Memory B cell (primary cell): ENCODE measurements around the gene PRSS56.
A peak's percentile ranks its signal among the peaks of the same experiment; 100 is the strongest.

Source experiments
- ATAC-seq: fragments of 150-1000 bp; cut with Tn5 transposase; 2 replicates; pipeline ENCODE4 v1.10.0; 2021; ENCODE audit warnings: low read depth, mild to moderate bottlenecking, moderate library complexity
- DNase-seq, 2 donors: peaks; one replicate each; pipeline ENCODE4 v3.0.0; 2022; ENCODE audit warnings: low spot score in 2 of 2
- H3K27ac Mint-ChIP-seq: one replicate; pipeline ENCODE4 v1.8.0; 2022; ENCODE audit warnings: mild to moderate bottlenecking, moderate library complexity, mixed read lengths
- H3K27me3 Mint-ChIP-seq: one replicate; pipeline ENCODE4 v1.8.0; 2022; ENCODE audit warnings: mixed read lengths
- H3K36me3 Mint-ChIP-seq: one replicate; pipeline ENCODE4 v1.8.0; 2022; ENCODE audit warnings: mild to moderate bottlenecking, mixed read lengths
- H3K4me1 Mint-ChIP-seq: one replicate; pipeline ENCODE4 v1.8.0; 2022; ENCODE audit warnings: mixed read lengths
- H3K4me3 Mint-ChIP-seq: one replicate; pipeline ENCODE4 v1.8.0; 2022; ENCODE audit warnings: mild to moderate bottlenecking, moderate library complexity, mixed read lengths
- H3K9me3 Mint-ChIP-seq: one replicate; pipeline ENCODE4 v1.8.0; 2022; ENCODE audit warnings: mixed read lengths

PRSS56 gene

GRCh38 chr2:232483923-232484627 is 36.1 kb upstream of the PRSS56 start:
- no peaks in the 10 kb centered on the region for H3K36me3 Mint-ChIP-seq
- peaks cover 5% of the 10 kb centered on the region for H3K4me1 Mint-ChIP-seq
- ATAC-seq: no peak
- H3K4me3 Mint-ChIP-seq: no peak overlapping the region
- H3K27ac Mint-ChIP-seq: no peak overlapping the region
- H3K27me3 Mint-ChIP-seq: peaks cover 26% of the 10 kb centered on the region
- DNase-seq: no peak
- H3K9me3 Mint-ChIP-seq: no peaks in the 10 kb centered on the region

GRCh38 chr2:232484628-232485347 is 35.4 kb upstream of the PRSS56 start:
- ATAC-seq: no peak
- no peak overlapping the region for H3K27ac Mint-ChIP-seq
- peaks cover 5% of the 10 kb centered on the region for H3K4me1 Mint-ChIP-seq
- H3K9me3 Mint-ChIP-seq: no peaks in the 10 kb centered on the region
- no peak overlapping the region for H3K4me3 Mint-ChIP-seq
- no peak for DNase-seq
- no peaks in the 10 kb centered on the region for H3K36me3 Mint-ChIP-seq
- H3K27me3 Mint-ChIP-seq: peaks cover 32% of the 10 kb centered on the region

- H3K36me3 Mint-ChIP-seq: no peaks in the 10 kb centered on the region
- DNase-seq (no peak), ATAC-seq (no peak)
- H3K4me3 Mint-ChIP-seq: peak overlapping the region; percentile 9
- peaks cover 34% of the 10 kb centered on the region for H3K27me3 Mint-ChIP-seq
- peaks cover 5% of the 10 kb centered on the region for H3K4me1 Mint-ChIP-seq
- no peak overlapping the region for H3K27ac Mint-ChIP-seq
- H3K9me3 Mint-ChIP-seq: no peaks in the 10 kb centered on the region
Measured at GRCh38 chr2:232485348-232485756, 34.8 kb upstream of the PRSS56 start.

DNA sequence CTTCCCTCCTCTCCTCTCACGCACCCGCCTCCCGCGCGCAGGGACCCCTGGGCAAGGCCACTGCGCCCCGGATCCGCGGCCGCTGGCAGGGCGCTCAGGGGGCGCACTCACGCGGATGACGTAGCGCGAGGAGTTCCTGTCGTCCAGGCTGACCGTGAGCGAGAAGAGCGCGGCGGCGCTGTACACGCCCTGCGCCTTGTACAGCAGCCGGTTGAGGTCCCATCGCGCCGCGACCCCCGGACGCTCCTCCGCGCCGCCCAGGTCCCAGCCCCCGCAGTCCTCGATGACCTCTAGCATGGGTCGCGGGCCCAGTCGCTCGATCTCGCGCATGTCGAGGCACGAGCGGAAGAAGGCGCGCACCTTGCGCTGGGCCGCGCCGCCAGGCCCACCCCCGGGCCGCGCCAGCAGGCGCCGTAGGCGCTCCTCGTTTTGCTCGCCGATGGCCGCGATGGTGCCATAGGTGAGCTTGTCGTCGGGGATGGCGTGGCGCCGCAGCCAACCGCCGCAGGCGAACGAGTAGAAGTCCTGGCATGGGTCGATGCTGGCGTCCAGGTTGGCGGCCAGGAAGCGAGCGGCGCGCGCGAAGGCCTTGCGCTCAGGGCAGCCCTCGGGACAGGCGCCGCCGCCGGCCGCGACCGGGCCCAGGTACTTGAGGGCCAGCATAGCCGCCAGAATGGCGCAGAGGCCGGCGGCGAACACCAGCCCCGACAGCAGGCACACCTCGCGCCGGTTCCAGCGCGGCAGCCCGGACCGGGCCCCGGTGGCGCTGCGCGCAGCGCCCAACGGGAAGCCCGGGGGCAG is 34.2 kb upstream of the PRSS56 start:
- H3K36me3 Mint-ChIP-seq: no peaks in the 10 kb centered on the region
- H3K27me3 Mint-ChIP-seq: peaks cover 33% of the 10 kb centered on the region
- no peak overlapping the region for H3K4me3 Mint-ChIP-seq
- no peak overlapping the region for H3K27ac Mint-ChIP-seq
- H3K4me1 Mint-ChIP-seq: peaks cover 5% of the 10 kb centered on the region
- H3K9me3 Mint-ChIP-seq: no peaks in the 10 kb centered on the region
- ATAC-seq: no peak
- DNase-seq: no peak

DNA sequence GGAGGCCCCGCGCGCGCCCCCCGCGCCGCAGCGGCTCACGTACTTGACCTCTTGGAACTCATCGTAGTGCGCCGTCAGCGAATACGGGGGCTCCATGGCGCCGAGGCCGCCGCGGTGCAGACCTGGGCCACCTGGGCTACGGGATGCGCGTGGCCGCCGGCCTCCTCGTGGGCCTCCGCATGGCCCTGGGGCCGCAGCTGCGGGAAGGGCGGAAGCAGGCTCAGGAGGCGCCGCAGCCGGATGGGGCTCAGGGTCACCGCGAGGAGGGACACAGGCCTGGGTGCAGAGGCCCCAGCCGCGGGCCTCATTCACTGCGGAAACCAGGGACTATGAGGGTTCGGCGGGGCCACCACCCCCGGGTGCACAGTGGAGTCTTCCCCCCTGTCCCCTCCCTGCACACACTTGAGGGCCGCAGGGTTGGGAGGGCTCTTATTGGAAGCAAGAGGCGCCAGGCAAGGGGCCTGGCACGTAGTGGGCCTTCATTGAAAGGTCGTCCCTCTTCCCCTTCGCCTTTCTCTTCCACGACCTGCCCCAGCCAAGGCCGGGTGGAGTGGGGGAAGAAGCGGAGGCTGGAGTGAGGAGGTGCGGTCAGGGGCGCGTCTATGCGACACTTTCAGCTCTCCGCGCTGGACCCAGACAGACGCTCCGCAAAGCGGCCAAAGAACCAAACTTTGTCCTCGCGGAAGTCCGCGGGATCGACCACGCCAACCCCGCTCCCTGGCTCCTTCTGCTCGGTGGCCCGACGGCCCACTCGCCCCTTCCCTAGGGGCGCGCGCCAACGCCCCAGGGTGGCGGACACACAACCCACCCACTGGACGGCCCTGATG is 33.4 kb upstream of the PRSS56 start:
- Mint-ChIP-seq H3K36me3 (no peaks in the 10 kb centered on the region), H3K27ac (no peak overlapping the region), H3K4me3 (no peak overlapping the region), H3K9me3 (no peaks in the 10 kb centered on the region), H3K4me1 (peaks cover 5% of the 10 kb centered on the region), H3K27me3 (peaks cover 35% of the 10 kb centered on the region)
- DNase-seq (no peak), ATAC-seq (no peak)

DNA sequence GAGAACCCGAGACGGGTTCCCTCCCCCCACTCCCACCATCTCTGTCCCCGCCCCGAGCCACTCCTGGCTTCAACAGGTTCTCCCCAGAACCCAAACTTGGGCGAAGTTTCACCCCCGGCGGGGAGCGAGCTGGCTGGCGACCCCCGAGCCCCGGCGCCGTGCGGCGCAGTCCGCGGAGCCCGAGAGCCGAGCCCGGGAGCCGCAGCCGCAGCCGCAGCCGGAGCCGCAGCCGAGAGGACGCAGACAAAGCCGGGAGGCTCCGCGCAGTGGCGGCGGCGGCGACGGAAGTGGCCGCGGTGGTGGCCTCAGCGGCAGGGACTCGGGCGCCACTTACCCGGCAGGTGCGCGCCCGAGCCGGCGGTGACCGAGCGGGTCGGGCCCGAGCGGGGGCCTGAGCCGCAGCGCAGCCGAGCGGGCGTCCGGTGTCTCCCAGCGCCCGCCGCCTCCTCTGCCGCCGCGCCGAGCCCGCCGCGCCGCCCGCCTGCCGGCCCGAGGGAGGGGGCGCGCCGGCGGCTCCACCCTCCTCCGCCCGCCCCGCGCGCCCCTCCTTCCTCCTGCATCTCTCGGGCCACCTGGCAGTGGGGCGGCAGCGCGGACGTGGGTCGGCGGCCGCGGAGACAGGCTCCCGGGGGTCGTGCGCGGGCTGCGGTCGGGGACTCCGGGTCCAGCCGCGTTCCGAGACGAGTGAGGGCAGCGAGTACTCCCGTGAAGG is 32.6 kb upstream of the PRSS56 start, which contains the start of gene ECEL1:
ECEL1 (minus strand) TSS at position 450 of the 712 bp plus-strand sequence. CDS start 1,181 bp downstream, outside the sequence.
- Mint-ChIP-seq H3K9me3 (no peaks in the 10 kb centered on the region), H3K4me1 (peaks cover 5% of the 10 kb centered on the region), H3K27me3 (peaks cover 39% of the 10 kb centered on the region), H3K36me3 (no peaks in the 10 kb centered on the region), H3K27ac (no peak within 1 kb of the TSS), H3K4me3 (peak within 1 kb of the TSS; percentile 48)
- DNase-seq: no peak
- ATAC-seq: no peak

- no peak for ATAC-seq
- DNase-seq: no peak
- Mint-ChIP-seq H3K4me1 (peaks cover 5% of the 10 kb centered on the region), H3K9me3 (no peaks in the 10 kb centered on the region), H3K36me3 (no peaks in the 10 kb centered on the region), H3K27ac (no peak overlapping the region), H3K4me3 (peak overlapping the region; percentile 17), H3K27me3 (peaks cover 38% of the 10 kb centered on the region)
Measured at GRCh38 chr2:232488097-232488711, 32.0 kb upstream of the PRSS56 start.

- Mint-ChIP-seq H3K9me3 (no peaks in the 10 kb centered on the region), H3K4me1 (peaks cover 5% of the 10 kb centered on the region), H3K27me3 (peaks cover 37% of the 10 kb centered on the region), H3K27ac (no peak overlapping the region), H3K36me3 (no peaks in the 10 kb centered on the region), H3K4me3 (peak overlapping the region; percentile 48)
- DNase-seq: no peak
- ATAC-seq: no peak
Measured at GRCh38 chr2:232488721-232489300, 31.4 kb upstream of the PRSS56 start.

GRCh38 chr2:232489516-232490220 is 30.5 kb upstream of the PRSS56 start:
- DNase-seq: no peak
- Mint-ChIP-seq H3K4me3 (no peak overlapping the region), H3K4me1 (peaks cover 5% of the 10 kb centered on the region), H3K27me3 (peaks cover 33% of the 10 kb centered on the region), H3K9me3 (no peaks in the 10 kb centered on the region), H3K36me3 (no peaks in the 10 kb centered on the region), H3K27ac (no peak overlapping the region)
- no peak for ATAC-seq

DNA sequence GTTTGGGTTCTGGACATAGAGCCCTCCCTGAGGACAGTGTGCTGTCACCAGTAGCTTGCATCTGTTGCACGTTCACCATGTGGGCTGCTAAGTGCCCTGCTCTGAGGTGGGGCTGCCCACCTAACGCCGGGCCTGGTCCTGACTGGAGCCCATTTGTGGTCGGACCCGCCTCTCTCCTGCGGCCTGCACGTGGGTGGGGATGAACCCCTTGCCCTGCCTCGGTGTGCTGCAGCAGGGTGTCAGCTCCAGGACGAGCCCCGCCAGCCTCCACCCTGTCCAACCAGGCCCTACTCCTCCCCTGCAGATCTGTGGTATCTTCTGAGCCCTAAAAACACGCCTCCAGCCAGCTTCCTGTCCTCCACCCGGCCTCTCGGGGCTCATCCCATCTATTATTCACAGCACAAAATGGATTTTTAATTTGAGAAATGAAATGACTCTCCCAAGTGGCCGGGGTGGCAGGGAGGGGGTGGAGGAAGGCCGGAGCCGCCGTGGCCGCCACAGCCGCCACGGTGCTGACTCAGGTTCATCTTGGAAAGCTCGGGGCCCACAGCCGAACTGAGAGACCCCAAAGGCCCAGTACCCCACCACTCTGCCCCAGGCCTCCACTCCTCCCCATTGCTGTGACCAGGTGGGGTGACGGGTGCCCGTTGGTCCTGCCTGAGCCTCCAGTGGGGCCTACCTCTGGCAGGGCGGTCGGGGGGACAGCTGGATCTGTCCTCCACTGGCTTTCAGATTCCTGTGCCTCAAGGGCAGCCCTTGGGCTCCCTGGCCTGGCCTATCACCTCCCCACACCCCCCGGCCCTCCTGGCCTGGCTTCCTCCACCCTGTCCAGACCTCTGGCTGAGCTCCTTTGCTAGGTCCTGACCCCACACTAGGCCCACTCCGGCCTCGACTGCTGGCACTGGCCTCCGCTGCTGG is 29.7 kb upstream of the PRSS56 start:
- no peak for ATAC-seq
- H3K36me3 Mint-ChIP-seq: no peaks in the 10 kb centered on the region
- no peak for DNase-seq
- H3K27me3 Mint-ChIP-seq: peaks cover 26% of the 10 kb centered on the region
- H3K4me1 Mint-ChIP-seq: peaks cover under 1% of the 10 kb centered on the region
- H3K27ac Mint-ChIP-seq: no peak overlapping the region
- H3K9me3 Mint-ChIP-seq: no peaks in the 10 kb centered on the region
- H3K4me3 Mint-ChIP-seq: no peak overlapping the region

DNA sequence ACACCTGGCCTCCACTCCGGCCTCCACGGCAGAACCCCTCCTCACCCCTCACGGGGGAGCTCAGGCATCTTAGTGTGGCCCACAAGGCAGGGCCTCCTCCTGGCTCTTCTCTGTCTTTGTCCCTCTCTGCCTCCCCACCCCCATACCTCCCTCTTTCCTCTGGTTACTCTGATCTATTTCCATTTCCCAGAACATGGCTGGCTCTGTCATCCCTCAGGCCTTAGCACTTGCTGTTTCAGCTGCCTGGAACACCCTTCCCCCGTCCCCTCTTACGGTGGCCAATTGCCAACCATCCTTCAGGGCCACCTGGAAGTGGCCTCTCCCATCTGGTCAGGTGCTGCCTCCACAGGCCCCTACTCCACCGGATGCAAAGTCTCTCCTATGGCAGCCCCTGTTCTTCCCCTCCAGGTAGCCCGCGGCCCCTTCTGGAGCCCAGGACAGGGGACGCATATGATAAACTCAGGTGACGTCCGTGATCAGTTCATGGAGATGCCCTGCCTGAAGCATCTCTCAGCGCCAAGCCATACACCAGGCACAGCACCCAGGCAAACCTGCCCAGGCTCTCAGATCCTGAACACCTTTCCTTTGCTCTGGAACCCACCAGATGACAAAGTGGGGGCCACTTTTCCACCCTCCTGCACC is 28.9 kb upstream of the PRSS56 start:
- no peak for ATAC-seq
- Mint-ChIP-seq H3K4me3 (no peak overlapping the region), H3K27ac (no peak overlapping the region), H3K27me3 (peaks cover 26% of the 10 kb centered on the region), H3K9me3 (no peaks in the 10 kb centered on the region), H3K36me3 (no peaks in the 10 kb centered on the region), H3K4me1 (no peaks in the 10 kb centered on the region)
- no peak for DNase-seq
